Calu3 (cell line): ENCODE data around the gene GDI2. TPM values are rescaled to one million over a fixed set of nuclear protein-coding genes. Genes with fewer than 3 reads are reported as not detected.
"Not testable (repeated sequence)": the region's sequence is repeated elsewhere in the genome, so short reads cannot be mapped to it uniquely, and the experiment has no call there.

Experiments used
- BruUV-seq: library from RNA; stranded (reverse); fragments of 400-500 nt; replicated peaks from 2 replicates; lab custom pipeline; 2021; lab: Mats Ljungman, UMichigan
- CTCF ChIA-PET: fragments of 300-600 bp; sonication (Branson Sonifier 250); formaldehyde crosslinking; loops from one replicate; lab custom pipeline; 2022; ENCODE audit warnings: antibody characterized with exemption; lab: Charles Lee
- DNase-seq: peaks from one replicate; pipeline ENCODE4 v3.0.0; 2022
- H3K27ac Mint-ChIP-seq: one replicate; pipeline ENCODE4 v1.8.0; 2022; ENCODE audit warnings: mixed read lengths; ENCODE audit not compliant: unreplicated experiment
- H3K27me3 Mint-ChIP-seq: one replicate; pipeline ENCODE4 v1.8.0; 2022; ENCODE audit warnings: mixed read lengths; ENCODE audit not compliant: unreplicated experiment
- H3K36me3 Mint-ChIP-seq: one replicate; pipeline ENCODE4 v1.8.0; 2022; ENCODE audit warnings: mild to moderate bottlenecking, moderate library complexity, mixed read lengths; ENCODE audit not compliant: insufficient read depth, unreplicated experiment
- H3K4me1 Mint-ChIP-seq: one replicate; pipeline ENCODE4 v1.8.0; 2022; ENCODE audit warnings: mild to moderate bottlenecking, low read depth, mixed read lengths; ENCODE audit not compliant: unreplicated experiment
- H3K4me3 Mint-ChIP-seq: one replicate; pipeline ENCODE4 v1.8.0; 2022; ENCODE audit warnings: mild to moderate bottlenecking, low read depth, moderate library complexity, mixed read lengths; ENCODE audit not compliant: unreplicated experiment
- H3K9me3 Mint-ChIP-seq: one replicate; pipeline ENCODE4 v1.8.0; 2022; ENCODE audit warnings: low read depth, mixed read lengths; ENCODE audit not compliant: unreplicated experiment
- intact Hi-C: fragments of 100-400 bp; cut with micrococcal nuclease; formaldehyde crosslinking; loops from one replicate; pipeline ENCODE4 v1.10.0; 2022; ENCODE audit not compliant: unreplicated experiment
- total RNA-seq: library from RNA; stranded (reverse); gene quantifications from 2 replicates; pipeline ENCODE4 v1.2.3, GENCODE V29; 2022
- TF ChIP-seq, protein P1 (sequence below): fragments of 200-600 bp; IDR thresholded peaks from one replicate; pipeline ENCODE4 v1.8.0; 2022; ENCODE audit warnings: antibody characterized with exemption; ENCODE audit not compliant: unreplicated experiment

The GDI2 gene
- total RNA-seq, 1 experiment from 2014 or later = 215 TPM

DNA sequence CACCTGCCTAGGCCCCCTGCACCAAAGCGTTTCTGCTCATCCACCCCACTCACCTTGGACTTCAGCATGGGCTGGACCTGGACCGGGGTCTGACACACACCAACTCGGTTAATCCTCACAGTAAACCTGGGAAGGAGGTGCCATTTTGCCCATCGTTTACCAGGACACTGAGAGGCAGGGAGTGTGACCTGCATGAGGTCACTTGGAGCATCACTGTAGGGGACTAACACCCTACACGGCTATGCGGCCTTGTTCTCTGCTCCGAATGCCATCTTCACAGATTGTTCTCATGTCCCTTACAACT is 43.4 kb upstream of the GDI2 start:
- DNase-seq = no peak
- no peaks in the 10 kb centered on the region for H3K36me3 Mint-ChIP-seq
- intact Hi-C loops = no loop called here
- H3K27ac Mint-ChIP-seq = no peak overlapping the region
- CTCF ChIA-PET = no interaction called here
- BruUV-seq = no TSS peak
- no peak overlapping the region for H3K4me3 Mint-ChIP-seq
- no peaks in the 10 kb centered on the region for H3K4me1 Mint-ChIP-seq
- no peaks in the 10 kb centered on the region for H3K27me3 Mint-ChIP-seq
- TF ChIP-seq, protein P1, sequence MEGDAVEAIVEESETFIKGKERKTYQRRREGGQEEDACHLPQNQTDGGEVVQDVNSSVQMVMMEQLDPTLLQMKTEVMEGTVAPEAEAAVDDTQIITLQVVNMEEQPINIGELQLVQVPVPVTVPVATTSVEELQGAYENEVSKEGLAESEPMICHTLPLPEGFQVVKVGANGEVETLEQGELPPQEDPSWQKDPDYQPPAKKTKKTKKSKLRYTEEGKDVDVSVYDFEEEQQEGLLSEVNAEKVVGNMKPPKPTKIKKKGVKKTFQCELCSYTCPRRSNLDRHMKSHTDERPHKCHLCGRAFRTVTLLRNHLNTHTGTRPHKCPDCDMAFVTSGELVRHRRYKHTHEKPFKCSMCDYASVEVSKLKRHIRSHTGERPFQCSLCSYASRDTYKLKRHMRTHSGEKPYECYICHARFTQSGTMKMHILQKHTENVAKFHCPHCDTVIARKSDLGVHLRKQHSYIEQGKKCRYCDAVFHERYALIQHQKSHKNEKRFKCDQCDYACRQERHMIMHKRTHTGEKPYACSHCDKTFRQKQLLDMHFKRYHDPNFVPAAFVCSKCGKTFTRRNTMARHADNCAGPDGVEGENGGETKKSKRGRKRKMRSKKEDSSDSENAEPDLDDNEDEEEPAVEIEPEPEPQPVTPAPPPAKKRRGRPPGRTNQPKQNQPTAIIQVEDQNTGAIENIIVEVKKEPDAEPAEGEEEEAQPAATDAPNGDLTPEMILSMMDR = no peak
- H3K9me3 Mint-ChIP-seq = no peaks in the 10 kb centered on the region

- TF ChIP-seq, protein P1 = no peak
- H3K9me3 Mint-ChIP-seq = no peaks in the 10 kb centered on the region
- H3K4me1 Mint-ChIP-seq = no peaks in the 10 kb centered on the region
- H3K4me3 Mint-ChIP-seq = no peak overlapping the region
- H3K27ac Mint-ChIP-seq = no peak overlapping the region
- CTCF ChIA-PET = interaction anchor here (0.6 kb wide), 1 partner anchor 13 kb away, joined by 3 read pairs; no protein-coding TSS in a partner anchor
- no TSS peak for BruUV-seq
- no peak for DNase-seq
- H3K36me3 Mint-ChIP-seq = no peaks in the 10 kb centered on the region
- H3K27me3 Mint-ChIP-seq = no peaks in the 10 kb centered on the region
- intact Hi-C loops = no loop called here
Measured at GRCh38 chr10:5855979-5856700, 42.9 kb upstream of the GDI2 start.

DNA sequence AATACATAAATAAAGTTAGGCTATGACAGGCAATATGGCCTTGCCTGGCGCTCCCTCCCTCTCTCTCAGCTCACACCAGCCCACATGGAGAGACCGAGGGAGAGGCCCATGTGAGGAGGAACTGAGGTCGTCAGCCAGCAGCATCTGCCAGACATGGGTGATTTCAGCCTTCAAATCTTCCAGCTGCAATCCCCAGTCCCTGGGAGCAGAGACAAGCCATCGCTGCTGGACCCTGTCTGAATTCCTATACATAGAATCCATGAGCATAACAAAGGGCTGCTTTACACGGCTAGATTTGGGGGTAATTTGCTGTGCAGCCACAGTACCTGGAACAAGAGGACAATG is 40.9 kb upstream of the GDI2 start:
- no peaks in the 10 kb centered on the region for H3K27me3 Mint-ChIP-seq
- no peak overlapping the region for H3K27ac Mint-ChIP-seq
- TF ChIP-seq, protein P1 = no peak
- BruUV-seq = no TSS peak
- no peaks in the 10 kb centered on the region for H3K4me1 Mint-ChIP-seq
- CTCF ChIA-PET = no interaction called here
- no peak for DNase-seq
- no peaks in the 10 kb centered on the region for H3K36me3 Mint-ChIP-seq
- intact Hi-C loops = no loop called here
- no peaks in the 10 kb centered on the region for H3K9me3 Mint-ChIP-seq
- H3K4me3 Mint-ChIP-seq = no peak overlapping the region

DNA sequence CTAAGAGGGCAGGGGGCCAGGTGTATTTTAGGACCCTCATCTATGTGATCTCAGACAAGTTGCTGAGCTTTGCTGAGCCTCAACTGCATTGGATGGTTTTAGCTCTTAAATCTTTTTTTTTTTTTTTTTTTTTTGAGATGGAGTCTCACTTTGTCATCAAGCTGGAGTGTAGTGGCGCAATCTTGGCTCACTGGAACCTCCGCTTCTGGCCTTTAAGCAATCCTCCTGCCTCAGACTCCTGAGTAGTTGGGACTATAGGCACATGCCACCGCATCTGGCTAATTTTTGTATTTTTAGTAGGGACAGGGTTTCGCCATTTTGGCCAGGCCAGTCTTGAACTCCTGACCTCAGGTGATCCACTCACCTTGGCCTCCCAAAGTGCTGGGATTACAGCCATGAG is 33.4 kb upstream of the GDI2 start:
- H3K9me3 Mint-ChIP-seq, BruUV-seq, DNase-seq, intact Hi-C loops, H3K36me3 Mint-ChIP-seq, H3K4me1 Mint-ChIP-seq, H3K4me3 Mint-ChIP-seq, H3K27ac Mint-ChIP-seq, H3K27me3 Mint-ChIP-seq: not testable (repeated sequence)
- CTCF ChIA-PET = interaction anchor here (0.7 kb wide), 1 partner anchor 11 kb away, joined by 3 read pairs; no protein-coding TSS in a partner anchor

DNA sequence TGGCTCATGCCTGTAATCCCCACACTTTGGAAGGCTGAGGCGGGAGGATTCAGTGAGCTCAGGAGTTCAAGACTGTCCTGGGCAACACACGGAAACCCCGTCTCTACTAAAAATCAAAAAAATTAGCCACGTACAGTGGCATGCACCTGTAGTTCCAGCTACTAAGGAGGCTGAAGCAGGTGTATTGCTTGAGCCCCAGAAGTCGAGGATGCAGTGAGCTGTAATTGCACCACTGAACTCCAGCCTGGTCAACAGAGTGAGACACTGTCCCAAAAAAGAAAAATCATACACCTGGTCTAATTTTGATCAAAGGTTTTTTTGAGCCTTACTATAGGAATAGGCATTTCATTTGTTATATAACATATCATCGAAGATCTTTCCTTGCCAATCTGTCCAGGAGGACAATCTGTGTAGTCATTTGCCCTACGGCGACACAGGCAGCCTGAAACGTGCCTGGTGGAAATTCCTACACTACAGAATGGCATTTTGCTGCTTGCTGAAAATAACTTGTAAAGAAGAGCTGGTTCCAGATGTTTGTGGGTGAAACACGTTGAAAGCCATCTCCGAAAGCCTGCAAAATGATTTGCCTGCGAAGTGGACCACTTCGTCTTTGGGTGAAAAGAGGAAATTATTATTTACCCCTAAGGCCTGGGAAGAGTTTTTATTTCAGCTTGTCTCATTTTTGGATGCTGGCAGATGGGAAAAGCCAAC is 31.3 kb upstream of the GDI2 start:
- no peak overlapping the region for H3K4me3 Mint-ChIP-seq
- intact Hi-C loops = no loop called here

More for the DNA sequence above, 31.3 kb upstream of the GDI2 start:
- TF ChIP-seq, protein P1 = no peak
- Mint-ChIP-seq H3K4me1 (no peaks in the 10 kb centered on the region), H3K9me3 (no peaks in the 10 kb centered on the region), H3K36me3 (no peaks in the 10 kb centered on the region), H3K27ac (no peak overlapping the region), H3K27me3 (no peaks in the 10 kb centered on the region)
- no TSS peak for BruUV-seq
- no peak for DNase-seq
- CTCF ChIA-PET = interaction anchor here (0.7 kb wide), 1 partner anchor 177 kb away, joined by 3 read pairs; no protein-coding TSS in a partner anchor
